GM06990 (cell line): ENCODE results near the gene DAZAP1.

Experiments used
- DNase-seq: peaks from one replicate; pipeline ENCODE4 v3.0.0-alpha.2; 2011; ENCODE audit not compliant: insufficient read length; ENCODE audit errors: extremely low read depth
- H3K27me3 ChIP-seq: replicated peaks from 2 replicates; pipeline ENCODE4 v1.6.0; 2011; ENCODE audit warnings: low read length; ENCODE audit not compliant: control insufficient read depth, insufficient read depth
- H3K36me3 ChIP-seq: 2 replicates; pipeline ENCODE4 v1.5.1; 2011; ENCODE audit warnings: low read length; ENCODE audit not compliant: control insufficient read depth, insufficient read depth
- H3K4me3 ChIP-seq: replicated peaks from 2 replicates; pipeline ENCODE4 v1.5.1; 2011; ENCODE audit warnings: low read depth, mild to moderate bottlenecking, control low read depth, low read length
- CTCF ChIP-seq: IDR thresholded peaks from 2 replicates; pipeline ENCODE4 v1.5.1; 2011; ENCODE audit warnings: low read length, control low read depth, mild to moderate bottlenecking, inconsistent platforms; ENCODE audit not compliant: insufficient read depth, poor library complexity, severe bottlenecking

DAZAP1 gene

GRCh38 chr19:1457892-1458291 lies 50.5 kb downstream of the DAZAP1 start:
- no peak for TF ChIP-seq CTCF
- DNase-seq: no peak
- H3K27me3 ChIP-seq: no peaks in the 10 kb centered on the region; the same call in 1 of the 2 replicates
- no peak overlapping the region for H3K4me3 ChIP-seq
- H3K36me3 ChIP-seq: no peaks in the 10 kb centered on the region

- DNase-seq: no peak
- H3K4me3 ChIP-seq: no peak overlapping the region
- no peak for TF ChIP-seq CTCF
- H3K27me3 ChIP-seq: no peaks in the 10 kb centered on the region
- H3K36me3 ChIP-seq: no peaks in the 10 kb centered on the region
Observed at GRCh38 chr19:1459479-1459878, 52.1 kb downstream of the DAZAP1 start.

DNA sequence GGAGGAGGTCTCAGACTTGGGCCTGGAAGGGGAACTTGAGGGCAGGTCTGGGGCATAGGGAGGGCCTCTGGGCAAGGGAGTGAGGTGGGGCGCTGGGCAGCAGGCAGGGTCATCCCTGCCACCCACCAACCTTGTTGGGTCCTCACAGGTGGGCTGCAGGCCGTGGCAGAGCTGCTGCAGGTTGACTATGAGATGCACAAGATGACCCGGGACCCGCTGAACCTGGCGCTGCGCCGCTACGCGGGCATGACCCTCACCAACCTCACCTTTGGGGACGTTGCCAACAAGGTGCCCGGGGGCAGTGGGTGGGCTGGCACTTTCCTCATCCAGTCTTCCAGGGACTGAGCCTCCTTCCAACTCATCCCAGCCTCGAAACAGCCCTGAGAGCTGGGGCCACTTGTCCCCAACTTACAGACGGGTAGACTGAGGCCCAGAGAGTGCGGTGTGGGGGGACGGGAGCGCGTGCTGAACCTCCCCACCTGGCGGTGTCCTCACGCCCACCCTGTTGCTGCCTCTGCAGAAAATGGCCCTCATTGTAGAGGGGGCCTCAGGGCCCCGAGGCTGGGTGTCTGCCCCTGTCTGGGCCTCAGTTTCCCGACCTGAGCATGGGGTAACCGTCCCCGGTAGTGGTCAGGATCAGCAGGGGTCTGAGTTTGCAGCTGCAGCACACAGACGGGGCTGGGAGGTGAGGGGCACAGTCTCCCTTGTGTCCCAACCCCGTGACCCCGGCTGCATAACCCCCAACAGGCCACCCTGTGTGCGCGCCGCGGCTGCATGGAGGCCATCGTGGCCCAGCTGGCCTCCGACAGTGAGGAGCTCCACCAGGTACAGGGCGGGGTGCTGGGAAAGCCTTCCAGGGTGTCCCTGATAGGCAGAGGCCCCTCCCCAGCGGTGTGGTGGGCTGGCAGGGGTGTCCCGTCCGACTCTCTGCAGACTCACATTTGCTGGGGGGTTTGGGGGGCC lies 52.9 kb downstream of the DAZAP1 start:
- H3K4me3 ChIP-seq: no peak overlapping the region
- DNase-seq: no peak
- no peaks in the 10 kb centered on the region for H3K36me3 ChIP-seq
- TF ChIP-seq CTCF: no peak
- H3K27me3 ChIP-seq: no peaks in the 10 kb centered on the region

- no peak for DNase-seq
- no peak for TF ChIP-seq CTCF
- H3K27me3 ChIP-seq: no peaks in the 10 kb centered on the region
- no peak overlapping the region for H3K4me3 ChIP-seq
- H3K36me3 ChIP-seq: no peaks in the 10 kb centered on the region
Observed at GRCh38 chr19:1461862-1462261, 54.5 kb downstream of the DAZAP1 start.

- TF ChIP-seq CTCF: peak; percentile 38
- no peaks in the 10 kb centered on the region for H3K36me3 ChIP-seq
- H3K27me3 ChIP-seq: no peaks in the 10 kb centered on the region; the same call in 1 of the 2 replicates
- H3K4me3 ChIP-seq: no peak overlapping the region
- no peak for DNase-seq
Observed at GRCh38 chr19:1465191-1466016, 58.0 kb downstream of the DAZAP1 start.
